SHP77 treated with DMSO at 0.1 percent for 48 hours (cell line): Measurements from ENCODE around the gene KRTAP21-1.
"Not testable (repeated sequence)": the region's sequence is repeated elsewhere in the genome, so short reads cannot be mapped to it uniquely, and the experiment has no call there.

Experiments
- DNase-seq: peaks from one replicate; lab custom pipeline; 2025; lab: John Stamatoyannopoulos, UW

The KRTAP21-1 gene

GRCh38 chr21:30755328-30755727 lies at the start of gene KRTAP21-1:
TSS of gene KRTAP21-1 (minus strand) at chr21:30755428. CDS start at chr21:30755378, 50 bp downstream.
- not testable (repeated sequence) for DNase-seq

GRCh38 chr21:30800605-30801004 lies 45.4 kb upstream of the KRTAP21-1 start:
- no peak for DNase-seq

GRCh38 chr21:30793581-30794314 lies 38.5 kb upstream of the KRTAP21-1 start:
- DNase-seq, result no peak

DNA sequence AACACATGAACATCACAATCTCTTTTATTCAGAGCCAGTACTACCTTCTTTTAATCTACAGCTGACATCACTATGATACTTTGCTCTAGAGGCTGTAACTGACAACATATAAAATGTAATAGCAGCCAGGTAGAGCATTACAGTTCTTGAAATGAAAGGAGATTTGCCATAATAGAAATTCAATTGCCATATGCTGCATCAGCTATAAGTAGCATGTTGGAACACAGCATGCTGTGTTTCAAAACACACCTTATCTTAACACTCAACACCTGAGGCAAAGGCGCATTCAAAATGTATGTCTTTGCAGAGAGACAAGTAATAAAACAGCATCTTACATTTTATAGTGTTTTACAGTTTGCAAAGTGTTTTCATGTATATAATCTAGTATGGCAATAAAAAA lies 24.0 kb upstream of the KRTAP21-1 start:
- DNase-seq, result no peak

- no peak for DNase-seq
Measured at GRCh38 chr21:30769724-30770431, 14.7 kb upstream of the KRTAP21-1 start.

- no peak for DNase-seq
Measured at GRCh38 chr21:30760776-30761175, 5.5 kb upstream of the KRTAP21-1 start.

DNA sequence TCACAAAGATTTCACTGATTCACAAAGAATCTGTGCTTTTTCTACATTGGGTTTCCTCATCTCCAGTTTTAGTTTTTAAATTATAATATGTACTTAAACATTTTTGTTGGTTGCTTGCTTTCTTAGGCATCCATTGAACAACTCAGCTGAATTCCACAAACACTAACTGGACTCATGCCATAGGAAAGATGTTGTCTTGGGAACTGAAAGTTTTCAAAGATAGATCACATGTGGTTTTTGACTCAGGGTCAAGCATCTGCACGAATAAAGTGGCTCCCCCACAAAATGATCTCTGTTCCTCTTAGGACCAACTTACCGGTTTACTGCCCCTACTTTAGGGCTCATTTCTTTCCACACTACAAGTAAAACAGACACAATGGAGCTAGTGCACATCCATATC lies 3.1 kb upstream of the KRTAP21-1 start:
- no peak for DNase-seq

- DNase-seq, result no peak
Measured at GRCh38 chr21:30747159-30747558, 8.1 kb downstream of the KRTAP21-1 start, which contains the start of gene KRTAP21-2. TSS of gene KRTAP21-2 (minus strand) at chr21:30747259. CDS start at chr21:30747202, 57 bp downstream.

- DNase-seq, result no peak
Measured at GRCh38 chr21:30740462-30740861, 14.8 kb downstream of the KRTAP21-1 start.

GRCh38 chr21:30733026-30733425 lies 22.2 kb downstream of the KRTAP21-1 start:
- no peak for DNase-seq

GRCh38 chr21:30726726-30727125 lies 28.5 kb downstream of the KRTAP21-1 start:
- DNase-seq, result no peak

DNA sequence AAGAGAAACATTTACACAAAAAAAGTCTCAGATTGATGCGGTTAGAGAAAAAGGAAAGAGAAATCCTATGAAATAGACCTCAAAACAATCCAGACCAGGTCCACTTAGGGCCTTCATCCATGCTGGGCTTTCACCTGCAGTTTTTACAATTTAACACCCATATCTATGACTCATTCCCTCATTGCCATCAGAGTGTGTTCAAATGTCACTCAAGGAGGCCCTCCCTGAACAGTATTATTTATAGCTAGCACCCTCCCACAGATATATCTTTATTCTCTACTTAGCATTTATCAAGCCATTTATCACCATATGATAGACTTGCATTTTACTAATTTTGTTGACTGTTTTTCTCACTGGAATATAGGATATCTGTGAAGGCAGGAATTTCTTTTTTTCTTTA lies 35.8 kb downstream of the KRTAP21-1 start:
- DNase-seq, result no peak

- DNase-seq, result no peak
Measured at GRCh38 chr21:30718239-30718909, 36.9 kb downstream of the KRTAP21-1 start, which contains the start of gene KRTAP21-3. TSS of gene KRTAP21-3 (minus strand) at chr21:30718777. CDS start at chr21:30718759, 18 bp downstream.

DNA sequence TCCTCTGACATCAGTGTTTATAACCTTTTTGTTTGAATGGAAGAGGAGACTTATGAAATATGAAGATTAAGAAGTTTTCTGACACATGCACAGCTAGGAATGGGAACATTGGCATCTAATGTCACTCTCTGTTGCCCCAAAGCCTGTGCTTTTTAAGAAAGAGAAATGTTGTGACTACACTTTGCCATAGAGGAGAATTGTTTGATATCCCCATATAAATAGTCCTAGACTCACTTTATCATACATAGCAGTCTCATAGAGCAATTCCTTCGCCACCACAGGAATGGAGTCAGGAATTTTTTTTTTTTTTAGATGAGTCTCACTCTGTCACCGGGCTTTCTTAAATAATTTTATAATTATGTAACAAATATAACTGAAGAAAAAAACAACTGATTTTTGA lies 38.1 kb downstream of the KRTAP21-1 start:
- no peak for DNase-seq

DNA sequence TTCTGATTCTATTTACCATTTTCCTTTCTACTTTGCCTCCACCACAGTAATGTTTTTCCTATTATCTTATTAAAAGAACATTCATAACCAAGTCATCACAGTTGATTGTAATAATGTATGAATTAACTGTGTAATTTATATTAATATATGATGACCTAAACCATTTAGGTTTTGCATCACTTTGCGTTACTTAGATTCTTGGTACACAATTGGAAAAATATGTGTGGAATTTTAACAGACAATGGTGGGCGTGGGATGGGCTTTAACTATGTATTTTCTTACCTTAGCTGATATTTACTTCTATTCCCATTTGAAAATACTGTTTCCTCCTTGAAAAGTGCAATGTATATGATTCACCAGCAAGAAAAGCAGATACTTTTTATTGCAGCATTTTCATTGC lies 40.3 kb downstream of the KRTAP21-1 start:
- no peak for DNase-seq

GRCh38 chr21:30714456-30714855 lies 40.8 kb downstream of the KRTAP21-1 start:
- DNase-seq, result no peak

GRCh38 chr21:30713766-30714165 lies 41.5 kb downstream of the KRTAP21-1 start:
- no peak for DNase-seq

- DNase-seq, result no peak
Measured at GRCh38 chr21:30710499-30710898, 44.7 kb downstream of the KRTAP21-1 start.

GRCh38 chr21:30707409-30707808 lies 47.8 kb downstream of the KRTAP21-1 start:
- DNase-seq, result no peak
